DOHH2 (cell line): ENCODE measurements around the gene PROM1.

ENCODE experiments used
- CTCF ChIP-seq: fragments of 200-600 bp; sonication (generic); IDR thresholded peaks from one replicate; pipeline ENCODE4 v1.5.1; 2014; ENCODE audit warnings: antibody characterized with exemption, mild to moderate bottlenecking, low read depth, low read length; ENCODE audit not compliant: poor library complexity, severe bottlenecking
- EZH2phosphoT487 ChIP-seq: fragments of 200-600 bp; sonication (generic); IDR thresholded peaks from 2 replicates; pipeline ENCODE4 v1.6.1; 2017; ENCODE audit warnings: borderline replicate concordance, mild to moderate bottlenecking, antibody characterized with exemption, low read length, moderate library complexity, mixed read lengths

- no peak for TF ChIP-seq CTCF
- TF ChIP-seq EZH2phosphoT487 = no peak
These were observed 157.3 kb downstream of the PROM1 start for GRCh38 chr4:15926486-15926885.
